H1 (cell line): ENCODE results near the gene MMP28. TPM values are rescaled to one million over a fixed set of nuclear protein-coding genes. Genes with fewer than 3 reads are reported as not detected.

Experiments used
- CTCF ChIA-PET: fragments of 300-600 bp; sonication (Branson Sonifier 250); formaldehyde crosslinking; loops from one replicate; lab custom pipeline; 2021; ENCODE audit not compliant: partially characterized antibody; lab: Charles Lee
- POLR2A ChIA-PET: fragments of 300-600 bp; sonication (Branson Sonifier 250); formaldehyde crosslinking; loops from one replicate; lab custom pipeline; 2021; ENCODE audit warnings: inconsistent platforms; ENCODE audit not compliant: partially characterized antibody; lab: Charles Lee
- DNase-seq, 2 experiments: peaks; one replicate each; pipeline versions ENCODE4 v3.0.0 to v3.0.0-alpha.2; 2010 to 2022; ENCODE audit warnings: low spot score in 2 of 2, low read depth in 1 of 2, mixed read lengths in 1 of 2
- FAIRE-seq: peaks from 2 replicates; lab custom pipeline; 2011; peaks lifted over from hg19 to GRCh38; lab: Jason Lieb, UNC
- H2AFZ ChIP-seq: 2 replicates; pipeline ENCODE4 v1.8.1; 2012; ENCODE audit warnings: low read length, inconsistent platforms
- H2AK5ac ChIP-seq: 2 replicates; pipeline ENCODE4 v1.6.1; 2013; ENCODE audit warnings: low read depth, low read length
- H2BK120ac ChIP-seq: replicated peaks from 2 replicates; pipeline ENCODE3; 2013; ENCODE audit warnings: low read depth, low read length, inconsistent platforms
- H2BK12ac ChIP-seq: 2 replicates; pipeline ENCODE4 v1.6.1; 2013; ENCODE audit warnings: low read depth, low read length
- H2BK15ac ChIP-seq: 2 replicates; pipeline ENCODE4 v1.6.1; 2013; ENCODE audit warnings: low read length
- H2BK20ac ChIP-seq: 2 replicates; pipeline ENCODE4 v1.6.1; 2013; ENCODE audit warnings: low read length
- H2BK5ac ChIP-seq: 2 replicates; pipeline ENCODE4 v1.6.1; 2013; ENCODE audit warnings: low read depth, low read length
- H3K14ac ChIP-seq: 2 replicates; pipeline ENCODE4 v1.6.1; 2013; ENCODE audit warnings: inconsistent platforms; ENCODE audit not compliant: insufficient read length
- H3K18ac ChIP-seq: 2 replicates; pipeline ENCODE4 v1.6.1; 2013; ENCODE audit warnings: low read length; ENCODE audit errors: extremely low read depth
- H3K23ac ChIP-seq: 2 replicates; pipeline ENCODE4 v1.6.1; 2013; ENCODE audit warnings: inconsistent platforms; ENCODE audit not compliant: insufficient read length
- H3K23me2 ChIP-seq: 2 replicates; pipeline ENCODE4 v1.6.1; 2013; ENCODE audit warnings: low read depth, low read length
- H3K27ac ChIP-seq: 2 replicates; pipeline ENCODE4 v1.6.1; 2011; ENCODE audit warnings: low read depth, low read length, inconsistent platforms
- H3K27me3 ChIP-seq, 4 experiments: replicated peaks in 1 of 4; 1 replicate in 1 of 4; 2 replicates in 3 of 4; pipeline versions ENCODE4 v1.6.1 to v1.8.1; 2011 to 2013; ENCODE audit warnings: low read length in 3 of 4, mild to moderate bottlenecking in 3 of 4, inconsistent platforms in 2 of 4, mixed read lengths in 2 of 4, moderate library complexity in 1 of 4; ENCODE audit not compliant: control insufficient read depth in 3 of 4, insufficient read depth in 3 of 4; ENCODE audit errors: extremely low read depth in 1 of 4
- H3K36me3 ChIP-seq, 4 experiments: 2 replicates each; pipeline versions ENCODE4 v1.6.1 to v1.8.1; 2011 to 2013; ENCODE audit warnings: mild to moderate bottlenecking in 4 of 4, low read length in 3 of 4, moderate library complexity in 2 of 4, control low read depth in 1 of 4, inconsistent platforms in 1 of 4; ENCODE audit not compliant: insufficient read depth in 4 of 4, control insufficient read depth in 2 of 4
- H3K4ac ChIP-seq: replicated peaks from 2 replicates; pipeline ENCODE3; 2013; ENCODE audit warnings: low read length, low read depth, mixed read lengths, inconsistent platforms; ENCODE audit not compliant: insufficient read length
- H3K4me1 ChIP-seq, 4 experiments: replicated peaks in 1 of 4; 1 replicate in 1 of 4; 2 replicates in 3 of 4; pipeline versions ENCODE4 v1.6.1 to v1.8.1; 2011 to 2013; ENCODE audit warnings: low read length in 3 of 4, inconsistent platforms in 2 of 4, mixed read lengths in 1 of 4; ENCODE audit not compliant: insufficient read depth in 4 of 4, control insufficient read depth in 3 of 4
- H3K4me2 ChIP-seq, 2 experiments: 2 replicates each; pipeline versions ENCODE4 v1.6.1 to v1.8.1; 2011 to 2013; ENCODE audit warnings: low read depth in 2 of 2, low read length in 2 of 2, control low read depth in 1 of 2, inconsistent platforms in 1 of 2, mild to moderate bottlenecking in 1 of 2; ENCODE audit not compliant: insufficient read depth in 1 of 2
- H3K4me3 ChIP-seq, 4 experiments: fragments of 200-600, 300-600 bp in 1 of 4; sonication (generic), shearing (Covaris generic), sonication (Bioruptor Twin) in 1 of 4; 2 replicates each; pipeline versions ENCODE4 v1.5.1 to v1.8.1; 2011 to 2016; ENCODE audit warnings: low read length in 4 of 4, low read depth in 3 of 4, control low read depth in 2 of 4, inconsistent platforms in 2 of 4, mild to moderate bottlenecking in 2 of 4, mixed read lengths in 1 of 4, moderate library complexity in 1 of 4; ENCODE audit not compliant: insufficient read depth in 2 of 4; ENCODE audit errors: extremely low read depth in 1 of 4
- H3K56ac ChIP-seq: replicated peaks from 2 replicates; pipeline ENCODE3; 2013; ENCODE audit warnings: low read depth, mild to moderate bottlenecking, mixed read lengths, low read length, inconsistent platforms; ENCODE audit not compliant: insufficient read length
- H3K79me1 ChIP-seq: 2 replicates; pipeline ENCODE4 v1.6.1; 2013; ENCODE audit warnings: low read depth, low read length, control low read depth
- H3K79me2 ChIP-seq, 2 experiments: 2 replicates each; pipeline versions ENCODE4 v1.6.1 to v1.8.1; 2012 to 2013; ENCODE audit warnings: low read length in 2 of 2, mild to moderate bottlenecking in 2 of 2, inconsistent platforms in 1 of 2; ENCODE audit not compliant: insufficient read depth in 2 of 2, control insufficient read depth in 1 of 2
- H3K9ac ChIP-seq, 4 experiments: replicated peaks in 1 of 4; 1 replicate in 1 of 4; 2 replicates in 3 of 4; pipeline versions ENCODE4 v1.6.1 to v1.8.1; 2011 to 2013; ENCODE audit warnings: low read depth in 3 of 4, low read length in 3 of 4, control low read depth in 2 of 4, mild to moderate bottlenecking in 2 of 4, moderate library complexity in 2 of 4, inconsistent platforms in 1 of 4; ENCODE audit errors: extremely low read depth in 1 of 4
- H3K9me3 ChIP-seq, 2 experiments: 2 replicates each; pipeline versions ENCODE4 v1.6.1 to v1.8.1; 2012 to 2013; ENCODE audit warnings: mild to moderate bottlenecking in 2 of 2, moderate library complexity in 2 of 2, control low read depth in 1 of 2, inconsistent platforms in 1 of 2, low read depth in 1 of 2, low read length in 1 of 2, mixed read lengths in 1 of 2; ENCODE audit not compliant: insufficient read depth in 2 of 2
- H4K20me1 ChIP-seq, 2 experiments: replicated peaks in 1 of 2; 2 replicates each; pipeline versions ENCODE3 to v1.8.1; 2011 to 2013; ENCODE audit warnings: inconsistent platforms in 2 of 2, low read length in 2 of 2, mild to moderate bottlenecking in 1 of 2; ENCODE audit not compliant: insufficient read depth in 2 of 2, control insufficient read depth in 1 of 2
- H4K5ac ChIP-seq: 2 replicates; pipeline ENCODE4 v1.6.1; 2013; ENCODE audit warnings: low read length, low read depth, mixed read lengths, inconsistent platforms; ENCODE audit not compliant: insufficient read length
- H4K8ac ChIP-seq: 2 replicates; pipeline ENCODE4 v1.8.0; 2013; ENCODE audit warnings: mild to moderate bottlenecking, moderate library complexity, low read length, inconsistent platforms; ENCODE audit not compliant: insufficient read depth; ENCODE audit errors: extremely low read depth
- H4K91ac ChIP-seq: replicated peaks from 2 replicates; pipeline ENCODE3; 2013; ENCODE audit warnings: low read length, mixed read lengths, inconsistent platforms; ENCODE audit not compliant: insufficient read length
- HDAC6 ChIP-seq: IDR thresholded peaks from one replicate; pipeline ENCODE4 v1.7.1; 2012; ENCODE audit warnings: low read depth, mild to moderate bottlenecking, inconsistent platforms, low read length, moderate library complexity
- JUN ChIP-seq: IDR thresholded peaks from 2 replicates; pipeline ENCODE4 v1.6.1; 2011; ENCODE audit warnings: low read depth, mild to moderate bottlenecking, improper control_type of control experiment, low read length
- POU5F1 ChIP-seq: IDR thresholded peaks from 2 replicates; pipeline ENCODE4 v1.6.1; 2011; ENCODE audit warnings: low read depth, mild to moderate bottlenecking, low read length, moderate library complexity
- SIRT6 ChIP-seq: IDR thresholded peaks from one replicate; pipeline ENCODE4 v1.7.1; 2012; ENCODE audit warnings: low read length, inconsistent platforms
- SIX5 ChIP-seq: IDR thresholded peaks from 2 replicates; pipeline ENCODE4 v1.6.1; 2011; ENCODE audit warnings: mild to moderate bottlenecking, low read depth, low read length
- SP1 ChIP-seq: IDR thresholded peaks from 2 replicates; pipeline ENCODE4 v1.6.1; 2011; ENCODE audit warnings: low read depth, low read length
- SUZ12 ChIP-seq: fragments of 200-600 bp; sonication (generic); IDR thresholded peaks from 2 replicates; pipeline ENCODE4 v1.6.1; 2012; ENCODE audit warnings: mild to moderate bottlenecking, inconsistent platforms, low read length, moderate library complexity, mixed read lengths
- TAF7 ChIP-seq: optimal IDR thresholded peaks from 2 replicates; pipeline ENCODE3; 2011; ENCODE audit warnings: low read depth, mild to moderate bottlenecking, inconsistent platforms, low read length, moderate library complexity, borderline replicate concordance
- WGBS, 2 experiments: shearing (Covaris generic) in 1 of 2; methylation state at CpG; one replicate each; pipeline versions ENCODE4 v1.1.6 to v1.1.7; 2013 to 2015; ENCODE audit warnings: low lambda C conversion rate in 2 of 2, mixed read lengths in 2 of 2, inconsistent platforms in 1 of 2, low coverage in 1 of 2, missing lambda C conversion rate in 1 of 2; ENCODE audit not compliant: insufficient replicate concordance in 2 of 2, insufficient coverage in 1 of 2, insufficient read length in 1 of 2; ENCODE audit errors: extremely low coverage in 1 of 2, missing lambda C conversion rate in 1 of 2; 5-methylcytosine and 5-hydroxymethylcytosine counted together
- polyA plus RNA-seq, 7 experiments: library from polyadenylated mRNA; depleted of rRNA in 3 of 7; stranded (reverse) in 5 of 7; unstranded in 2 of 7; fragments of >200 nt in 5 of 7; fragments of 200-250 nt in 2 of 7; gene quantifications; 1 replicate in 5 of 7; 2 replicates in 1 of 7; 4 replicates in 1 of 7; pipeline versions ENCODE4 v1.2.1 to v1.2.3, GENCODE V29; 2011 to 2013; ENCODE audit warnings: missing spikeins in 2 of 7, mixed read lengths in 2 of 7
- total RNA-seq: library from RNA; stranded (reverse); fragmentation: NEBNext Ultra II Directional; extraction: Animal tissue kit (Norgen Biotek cat#: 25700); gene quantifications from 2 replicates; pipeline ENCODE4 v1.2.1, GENCODE V29; 2021
- TF ChIP-seq, protein P1 (sequence below): IDR thresholded peaks from 2 replicates; pipeline ENCODE4 v1.6.1; 2011; ENCODE audit warnings: low read length, improper control_type of control experiment
- TF ChIP-seq, protein P2 (sequence below): IDR thresholded peaks from 2 replicates; pipeline ENCODE4 v1.6.1; 2012; ENCODE audit warnings: inconsistent platforms
- TF ChIP-seq, protein P3 (sequence below): IDR thresholded peaks from 2 replicates; pipeline ENCODE4 v1.6.1; 2011; ENCODE audit warnings: low read depth, mild to moderate bottlenecking, low read length; ENCODE audit not compliant: insufficient read depth

MMP28 gene
- total and polyA plus RNA-seq, 2 of the 8 experiments (the other 6 are each of a cell fraction or from before 2014, with no cell fraction given), result not detected

GRCh38 chr17:35738519-35739133 is 56.8 kb downstream of the MMP28 start:
- no peak for DNase-seq
- WGBS, 2 experiments, result 91% methylated on average over 5 of the region's 5 CpGs; no CpG with 5 or more reads in 1 of the 2 experiments
- H3K18ac ChIP-seq, result no peak overlapping the region
- TF ChIP-seq, protein P1, sequence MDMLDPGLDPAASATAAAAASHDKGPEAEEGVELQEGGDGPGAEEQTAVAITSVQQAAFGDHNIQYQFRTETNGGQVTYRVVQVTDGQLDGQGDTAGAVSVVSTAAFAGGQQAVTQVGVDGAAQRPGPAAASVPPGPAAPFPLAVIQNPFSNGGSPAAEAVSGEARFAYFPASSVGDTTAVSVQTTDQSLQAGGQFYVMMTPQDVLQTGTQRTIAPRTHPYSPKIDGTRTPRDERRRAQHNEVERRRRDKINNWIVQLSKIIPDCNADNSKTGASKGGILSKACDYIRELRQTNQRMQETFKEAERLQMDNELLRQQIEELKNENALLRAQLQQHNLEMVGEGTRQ, result no peak
- no peak for TF ChIP-seq HDAC6
- TF ChIP-seq, protein P2, sequence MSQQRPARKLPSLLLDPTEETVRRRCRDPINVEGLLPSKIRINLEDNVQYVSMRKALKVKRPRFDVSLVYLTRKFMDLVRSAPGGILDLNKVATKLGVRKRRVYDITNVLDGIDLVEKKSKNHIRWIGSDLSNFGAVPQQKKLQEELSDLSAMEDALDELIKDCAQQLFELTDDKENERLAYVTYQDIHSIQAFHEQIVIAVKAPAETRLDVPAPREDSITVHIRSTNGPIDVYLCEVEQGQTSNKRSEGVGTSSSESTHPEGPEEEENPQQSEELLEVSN, result no peak
- no peak for TF ChIP-seq POU5F1
- TF ChIP-seq SIX5, result no peak
- no peak for TF ChIP-seq TAF7
- no peak for TF ChIP-seq SUZ12
- TF ChIP-seq JUN, result no peak
- TF ChIP-seq SP1, result no peak
- TF ChIP-seq, protein P3, sequence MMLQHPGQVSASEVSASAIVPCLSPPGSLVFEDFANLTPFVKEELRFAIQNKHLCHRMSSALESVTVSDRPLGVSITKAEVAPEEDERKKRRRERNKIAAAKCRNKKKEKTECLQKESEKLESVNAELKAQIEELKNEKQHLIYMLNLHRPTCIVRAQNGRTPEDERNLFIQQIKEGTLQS, result no peak
- no peak for TF ChIP-seq SIRT6

More at GRCh38 chr17:35738519-35739133, 56.8 kb downstream of the MMP28 start:
- Histone ChIP-seq H3K23me2 (peaks cover 5% of the 10 kb centered on the region; the same call in 1 of the 2 replicates), H2BK5ac (no peak overlapping the region), H3K4me2 (no peak overlapping the region), H3K9ac (no peak overlapping the region), H3K27ac (no peak overlapping the region), H3K4me1 (peaks cover 0 to 9% (median 0%) of the 10 kb centered on the region in 4 experiments; a peak in 4 of 7 replicates), H3K4me3 (no peak overlapping the region), H3K79me2 (no peaks in the 10 kb centered on the region), H3K4ac (no peak overlapping the region), H2BK120ac (no peak overlapping the region), H2AFZ (no peak overlapping the region), H3K23ac (no peak overlapping the region), H3K9me3 (peaks cover 8 to 11% of the 10 kb centered on the region in 2 experiments; a peak in 2 of 4 replicates), H2BK15ac (no peak overlapping the region), H4K91ac (no peak overlapping the region), H4K20me1 (peaks cover 2 to 19% of the 10 kb centered on the region in 2 experiments), H3K56ac (no peak overlapping the region), H3K36me3 (peaks cover 0 to 8% (median 0%) of the 10 kb centered on the region in 4 experiments; a peak in 1 of 8 replicates), H3K79me1 (no peaks in the 10 kb centered on the region; the same call in 1 of the 2 replicates), H3K27me3 (peaks cover 11 to 39% (median 34%) of the 10 kb centered on the region in 4 experiments), H2BK12ac (no peak overlapping the region), H4K8ac (no peak overlapping the region), H2AK5ac (no peak overlapping the region), H4K5ac (no peak overlapping the region), H2BK20ac (no peak overlapping the region), H3K14ac (no peak overlapping the region)
- POLR2A ChIA-PET, result no interaction called here
- CTCF ChIA-PET, result interaction anchor here (0.6 to 3.4 kb wide), 6 partner anchors 9 to 162 kb away, joined by 3 to 14 read pairs (median 4); no protein-coding TSS in a partner anchor
- FAIRE-seq, result no peak
